GM23338 (cell line): Measurements from ENCODE around the gene AKNA. TPM values are rescaled to one million over a fixed set of nuclear protein-coding genes. Genes with fewer than 3 reads are reported as not detected.

Experiments used
- ATAC-seq: fragments of 200-7000 bp; cut with Tn5 transposase; 3 replicates; pipeline ENCODE4 v1.9.1; 2020
- DNase-seq: peaks from one replicate; pipeline ENCODE4 v3.0.0-alpha.2; 2015; ENCODE audit warnings: low spot score
- H2AFZ ChIP-seq: fragments of 200-600 bp; sonication (generic); 2 replicates; pipeline ENCODE4 v1.8.0; 2016; ENCODE audit warnings: antibody characterized with exemption, mild to moderate bottlenecking, moderate library complexity
- H3F3A ChIP-seq: fragments of 200-600 bp; sonication (generic); replicated peaks from 2 replicates; pipeline ENCODE4 v1.8.0; 2017; ENCODE audit warnings: antibody characterized with exemption, mixed run types, low read depth
- H3K27ac ChIP-seq: fragments of 200-600 bp; sonication (generic); 2 replicates; pipeline ENCODE4 v1.6.1; 2016; ENCODE audit warnings: low read depth
- H3K27me3 ChIP-seq: fragments of 200-600 bp; sonication (generic); 2 replicates; pipeline ENCODE4 v1.8.0; 2016; ENCODE audit warnings: mild to moderate bottlenecking, mixed run types, moderate library complexity; ENCODE audit not compliant: insufficient read depth
- H3K36me3 ChIP-seq: fragments of 200-600 bp; sonication (generic); 2 replicates; pipeline ENCODE4 v1.8.0; 2016; ENCODE audit warnings: mild to moderate bottlenecking; ENCODE audit not compliant: insufficient read depth
- H3K4me1 ChIP-seq: fragments of 200-600 bp; sonication (generic); 2 replicates; pipeline ENCODE4 v1.8.0; 2016; ENCODE audit warnings: mild to moderate bottlenecking, moderate library complexity; ENCODE audit not compliant: insufficient read depth
- H3K4me2 ChIP-seq: fragments of 200-600 bp; sonication (generic); 2 replicates; pipeline ENCODE4 v1.7.1; 2017; ENCODE audit warnings: mixed run types
- H3K4me3 ChIP-seq: fragments of 200-600 bp; sonication (generic); 2 replicates; pipeline ENCODE4 v1.6.1; 2016; ENCODE audit warnings: mixed run types
- H3K79me2 ChIP-seq: fragments of 200-600 bp; sonication (generic); replicated peaks from 2 replicates; pipeline ENCODE4 v1.8.0; 2017; ENCODE audit warnings: mild to moderate bottlenecking; ENCODE audit not compliant: insufficient read depth
- H3K9me2 ChIP-seq: fragments of 200-600 bp; sonication (generic); 2 replicates; pipeline ENCODE4 v1.8.0; 2017; ENCODE audit not compliant: insufficient read depth
- H4K20me1 ChIP-seq: fragments of 200-600 bp; sonication (generic); replicated peaks from 2 replicates; pipeline ENCODE4 v1.8.0; 2017; ENCODE audit warnings: mild to moderate bottlenecking; ENCODE audit not compliant: insufficient read depth
- H3K27ac Mint-ChIP-seq: 2 replicates; pipeline ENCODE4 v1.8.0; 2020; ENCODE audit warnings: inconsistent platforms, mild to moderate bottlenecking, moderate library complexity, mixed read lengths
- H3K27me3 Mint-ChIP-seq: 3 replicates; pipeline ENCODE4 v1.8.0; 2022; ENCODE audit warnings: low read depth, mild to moderate bottlenecking, moderate library complexity, mixed read lengths, inconsistent platforms; ENCODE audit not compliant: insufficient read depth, poor library complexity
- H3K36me3 Mint-ChIP-seq: 3 replicates; pipeline ENCODE4 v1.8.0; 2021; ENCODE audit warnings: low read depth, mild to moderate bottlenecking, inconsistent platforms, moderate library complexity, mixed read lengths
- H3K4me1 Mint-ChIP-seq: 3 replicates; pipeline ENCODE4 v1.8.0; 2020; ENCODE audit warnings: mild to moderate bottlenecking, inconsistent platforms, mixed read lengths
- H3K4me3 Mint-ChIP-seq: 3 replicates; pipeline ENCODE4 v1.8.0; 2021; ENCODE audit warnings: moderate library complexity, mild to moderate bottlenecking, inconsistent platforms, mixed read lengths
- H3K9me3 Mint-ChIP-seq: 3 replicates; pipeline ENCODE4 v1.8.0; 2020; ENCODE audit warnings: moderate library complexity, mild to moderate bottlenecking, inconsistent platforms, mixed read lengths
- CREB1 ChIP-seq: fragments of 250-450 bp; sonication (Bioruptor Pico); IDR thresholded peaks from 2 replicates; pipeline ENCODE4 v1.5.0; 2020; ENCODE audit warnings: low read depth, mild to moderate bottlenecking, moderate library complexity
- CTCF ChIP-seq, 2 experiments: fragments of 200-600 bp in 1 of 2; sonication (generic) in 1 of 2; conservative IDR thresholded peaks; 2 replicates each; pipeline versions ENCODE4 v1.5.1 to v1.6.1; 2016 to 2017; ENCODE audit warnings: antibody characterized with exemption in 2 of 2, low read depth in 2 of 2, mild to moderate bottlenecking in 2 of 2, moderate library complexity in 1 of 2
- JUNB ChIP-seq: IDR thresholded peaks from one replicate; pipeline ENCODE4 v1.6.1; 2016; ENCODE audit warnings: antibody characterized with exemption; ENCODE audit not compliant: unreplicated experiment
- REST ChIP-seq: IDR thresholded peaks from one replicate; pipeline ENCODE4 v1.6.1; 2018; ENCODE audit warnings: antibody characterized with exemption; ENCODE audit not compliant: unreplicated experiment
- ZNF114 ChIP-seq: fragments of 250-450 bp; sonication (Bioruptor Pico); IDR thresholded peaks from 2 replicates; pipeline ENCODE4 v1.5.0; 2020; ENCODE audit warnings: mild to moderate bottlenecking, moderate library complexity
- ZNF462 ChIP-seq: fragments of 250-450 bp; sonication (Bioruptor Pico); IDR thresholded peaks from 2 replicates; pipeline ENCODE4 v1.5.0; 2020; ENCODE audit warnings: mild to moderate bottlenecking, moderate library complexity
- polyA plus RNA-seq: library from polyadenylated mRNA; unstranded; fragments of >200 nt; fragmentation: Nextera tagmentation; extraction: Ambion mirVana; gene quantifications from 2 replicates; pipeline ENCODE4 v1.2.1, GENCODE V29; 2016
- total RNA-seq: library from RNA; depleted of rRNA; stranded (reverse); fragments of >200 nt; shearing (Covaris generic); gene quantifications from 2 replicates; pipeline ENCODE4 v1.2.3, GENCODE V29; 2014

The AKNA gene
- total and polyA plus RNA-seq, 2 experiments from 2014 or later, result 9.0 to 28.1 TPM

GRCh38 chr9:114291886-114292590 lies 95.7 kb downstream of the AKNA start (continued):
- no peak for TF ChIP-seq ZNF114 (CRISPR knock-in tag)
- no peak for TF ChIP-seq JUNB

- H3K36me3 ChIP-seq, result peaks cover 30% of the 10 kb centered on the region
- H3K4me3 ChIP-seq, result no peak overlapping the region
- H3K4me2 ChIP-seq, result no peak overlapping the region
- peak; percentile 86 for DNase-seq
- no peak overlapping the region for H2AFZ ChIP-seq
- H3K36me3 Mint-ChIP-seq, result peaks cover 36% of the 10 kb centered on the region
- TF ChIP-seq CREB1 (CRISPR knock-in tag) (peak; percentile 19; the same call in 1 of the 2 replicates), REST (no peak), ZNF462 (CRISPR knock-in tag) (no peak), CTCF (conservative IDR thresholded peaks at IDR 0.05; ENCODE audit: low read depth in 2 of 2) (peak; percentile 90 to 97), JUNB (no peak)
- peaks cover 17% of the 10 kb centered on the region for H3K4me1 Mint-ChIP-seq
- peaks cover 7% of the 10 kb centered on the region for H3K4me1 ChIP-seq
- no peaks in the 10 kb centered on the region for H3K79me2 ChIP-seq
- no peaks in the 10 kb centered on the region for H3K27me3 Mint-ChIP-seq
- no peak overlapping the region for H3K27ac ChIP-seq
- H3K9me3 Mint-ChIP-seq, result peaks cover 17% of the 10 kb centered on the region
- ATAC-seq, result peak; percentile 61
- no peaks in the 10 kb centered on the region for H3F3A ChIP-seq
- H3K9me2 ChIP-seq, result no peaks in the 10 kb centered on the region
- no peak overlapping the region for H3K4me3 Mint-ChIP-seq
- no peaks in the 10 kb centered on the region for H4K20me1 ChIP-seq
- H3K27ac Mint-ChIP-seq, result 0 out of 2 replicates have a peak overlapping the region, but pooled peaks have one; percentile 42
- H3K27me3 ChIP-seq, result no peaks in the 10 kb centered on the region
Measured at GRCh38 chr9:114291064-114291474, 96.7 kb downstream of the AKNA start.
